WTC11 (cell line): ENCODE data around the gene FGF3.

Experiments used
- CTCF ChIP-seq: fragments of 200-600 bp; IDR thresholded peaks from 2 replicates; pipeline ENCODE4 v1.8.0; 2022; ENCODE audit warnings: antibody characterized with exemption
- IRF1 ChIP-seq: sonication (generic); formaldehyde crosslinking; IDR thresholded peaks from 2 replicates; pipeline ENCODE4 v1.8.0; 2023; ENCODE audit warnings: missing genetic modification reagents
- JUN ChIP-seq: sonication (generic); formaldehyde crosslinking; IDR thresholded peaks from 2 replicates; pipeline ENCODE4 v1.8.0; 2023; ENCODE audit warnings: mild to moderate bottlenecking, missing genetic modification reagents
- KAT7 ChIP-seq: sonication (generic); formaldehyde crosslinking; IDR thresholded peaks from 2 replicates; pipeline ENCODE4 v1.8.1; 2023; ENCODE audit warnings: missing genetic modification reagents, mild to moderate bottlenecking, borderline replicate concordance
- MAX ChIP-seq: sonication (generic); formaldehyde crosslinking; IDR thresholded peaks from 2 replicates; pipeline ENCODE4 v1.8.0; 2022; ENCODE audit warnings: mild to moderate bottlenecking, missing genetic modification reagents
- NFATC4 ChIP-seq: fragments of 250-450 bp; sonication (Bioruptor Pico); IDR thresholded peaks from 2 replicates; pipeline ENCODE4 v1.9.0; 2021; ENCODE audit warnings: mild to moderate bottlenecking
- SP1 ChIP-seq: sonication (generic); formaldehyde crosslinking; conservative IDR thresholded peaks from 2 replicates; pipeline ENCODE4 v1.8.1; 2022; ENCODE audit warnings: missing genetic modification reagents
- ZBTB21 ChIP-seq: sonication (generic); formaldehyde crosslinking; IDR thresholded peaks from 2 replicates; pipeline ENCODE4 v1.8.1; 2023; ENCODE audit warnings: mild to moderate bottlenecking, missing genetic modification reagents, borderline replicate concordance

- TF ChIP-seq NFATC4 (no peak), CTCF (no peak), MAX (CRISPR knock-in tag) (no peak), JUN (CRISPR knock-in tag) (no peak), ZBTB21 (CRISPR knock-in tag) (no peak), KAT7 (no peak), SP1 (CRISPR knock-in tag) (no peak), IRF1 (CRISPR knock-in tag) (no peak)
Measured at GRCh38 chr11:69867076-69868005, 48.1 kb upstream of the FGF3 start.
